ENCODE measurements around the gene ANKRD29.
"Not testable (repeated sequence)": the region's sequence is repeated elsewhere in the genome, so short reads cannot be mapped to it uniquely, and the experiment has no call there.

The ANKRD29 gene

DNA sequence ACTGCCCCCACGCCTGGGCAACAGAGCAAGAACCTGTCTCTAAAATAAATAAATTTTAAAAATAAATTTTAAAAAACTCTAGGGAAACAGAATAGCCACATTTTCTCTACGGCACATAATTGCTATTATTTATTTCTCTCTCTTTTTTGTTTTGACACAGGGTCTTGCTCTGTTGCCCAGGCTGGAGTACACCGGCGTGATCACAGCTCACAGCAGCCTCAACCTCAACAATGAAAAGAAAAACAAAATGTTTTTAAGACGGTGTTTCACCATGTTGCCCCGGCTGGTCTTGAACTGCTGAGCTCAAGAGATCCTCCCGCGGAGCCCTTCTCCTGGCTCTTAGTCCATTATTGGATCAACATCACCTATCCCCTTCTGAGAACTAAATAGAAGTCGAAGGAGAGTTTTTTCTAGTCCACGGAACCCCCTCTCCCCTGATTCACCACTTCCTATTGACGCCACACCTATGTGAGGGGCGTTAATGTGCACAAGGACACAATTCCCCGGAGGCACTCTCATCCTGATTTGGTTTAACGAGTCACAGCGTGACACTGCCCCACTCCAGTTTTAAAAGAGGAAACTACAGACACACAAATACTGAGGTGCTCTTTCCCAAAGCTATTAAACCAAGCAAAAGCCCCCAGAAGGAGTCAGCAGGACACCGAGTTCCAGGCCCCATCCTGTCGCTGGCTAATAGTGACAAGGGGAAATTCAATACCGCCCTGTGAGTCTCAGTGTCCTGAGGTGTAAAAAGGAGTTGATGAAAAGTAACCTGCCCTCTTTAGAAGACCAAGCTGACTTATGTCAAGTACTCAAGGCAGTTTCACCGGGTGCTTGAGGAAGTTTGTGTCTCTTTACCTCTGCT, 77.5 kb downstream of the ANKRD29 start:
- in situ Hi-C loops (cut with HindIII; ENCODE audit: low sequenced_read_pairs), result no loop called here

DNA sequence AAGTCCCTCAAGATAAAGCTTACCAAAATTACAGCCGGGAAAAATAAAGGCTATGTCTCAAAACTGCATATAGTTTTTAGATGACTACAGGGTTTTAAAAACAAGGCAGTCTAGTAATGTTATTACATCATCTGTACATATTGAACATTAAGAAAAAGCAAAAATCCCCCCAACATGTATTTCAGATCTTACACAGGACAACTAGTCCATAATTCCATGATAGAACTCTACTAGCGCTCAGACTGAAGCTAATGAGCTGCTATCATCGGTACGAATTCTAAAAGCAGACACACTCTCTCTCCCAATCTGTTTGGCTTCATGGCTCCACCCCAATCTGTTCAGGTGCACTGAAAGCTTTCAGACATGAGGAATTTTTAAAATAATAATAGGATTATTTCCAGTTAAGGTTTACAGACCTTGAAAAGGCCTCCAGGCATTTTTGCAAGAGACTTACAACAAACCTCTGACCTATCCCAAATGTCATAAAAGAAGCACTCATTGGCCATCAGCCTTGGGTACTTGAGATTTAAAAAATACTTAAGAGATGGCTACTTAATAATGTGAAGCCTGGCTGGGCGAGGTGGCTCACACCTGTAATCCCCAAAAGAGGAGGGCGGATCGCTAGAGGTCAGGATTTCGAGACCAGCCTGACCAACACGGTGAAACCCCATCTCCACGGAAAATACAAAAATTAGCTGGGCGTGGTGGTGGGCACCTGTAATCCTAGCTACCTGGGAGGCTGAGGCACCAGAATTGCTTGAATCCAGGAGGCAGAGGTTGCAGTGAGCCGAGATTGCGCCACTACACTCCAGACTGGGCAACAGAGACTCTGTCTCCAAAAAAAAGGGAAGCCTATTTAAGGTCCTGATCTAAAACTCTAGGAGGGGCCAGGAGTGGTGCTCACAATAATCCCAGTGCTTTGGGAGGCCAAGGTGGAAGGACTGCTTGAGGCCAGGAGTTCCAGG, 78.4 kb downstream of the ANKRD29 start:
- in situ Hi-C loops (cut with HindIII; ENCODE audit: low sequenced_read_pairs), result loop anchor here (5.0 kb wide), 1 partner anchor 52 kb away; no protein-coding TSS in a partner anchor

DNA sequence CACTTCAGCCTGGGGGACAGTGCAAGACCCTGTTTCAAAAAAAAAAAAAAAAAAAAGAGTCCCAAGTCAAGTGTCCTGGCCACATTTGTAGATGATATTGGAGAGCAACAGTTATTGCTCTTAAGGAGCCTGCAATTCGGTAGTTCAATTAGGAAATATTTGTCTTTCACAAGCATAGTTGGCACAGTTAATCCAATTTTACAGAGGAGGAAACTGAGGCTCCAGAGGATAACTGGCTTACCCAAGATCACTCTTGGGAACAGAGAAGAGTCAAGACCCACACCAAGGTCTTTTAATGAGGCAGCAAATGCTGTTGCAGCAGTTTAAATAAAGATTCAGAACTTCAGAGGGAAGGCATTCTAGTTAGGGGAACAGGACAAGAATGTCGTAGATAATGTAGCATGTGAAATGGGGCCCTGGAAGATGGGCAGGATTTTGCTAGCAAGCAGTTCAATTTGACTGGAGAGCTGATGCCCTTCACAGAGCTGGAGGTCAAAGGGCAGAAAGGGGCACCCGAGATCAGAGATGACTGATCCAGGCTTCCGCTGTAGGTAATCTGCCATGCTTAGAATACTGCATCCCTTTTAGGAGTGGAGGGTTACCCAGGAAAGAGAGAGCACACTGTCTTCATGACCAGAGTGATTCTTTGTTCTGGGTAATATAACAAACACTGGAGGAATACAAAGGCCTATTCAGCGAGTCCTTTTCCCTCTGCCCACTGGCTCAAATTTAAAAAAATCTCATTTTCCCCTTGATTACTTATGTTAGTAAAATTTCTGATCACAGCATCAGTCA, 79.4 kb downstream of the ANKRD29 start:
- in situ Hi-C loops (cut with HindIII; ENCODE audit: low sequenced_read_pairs), result loop anchor here (5.0 kb wide), 1 partner anchor 51 kb away; no protein-coding TSS in a partner anchor

DNA sequence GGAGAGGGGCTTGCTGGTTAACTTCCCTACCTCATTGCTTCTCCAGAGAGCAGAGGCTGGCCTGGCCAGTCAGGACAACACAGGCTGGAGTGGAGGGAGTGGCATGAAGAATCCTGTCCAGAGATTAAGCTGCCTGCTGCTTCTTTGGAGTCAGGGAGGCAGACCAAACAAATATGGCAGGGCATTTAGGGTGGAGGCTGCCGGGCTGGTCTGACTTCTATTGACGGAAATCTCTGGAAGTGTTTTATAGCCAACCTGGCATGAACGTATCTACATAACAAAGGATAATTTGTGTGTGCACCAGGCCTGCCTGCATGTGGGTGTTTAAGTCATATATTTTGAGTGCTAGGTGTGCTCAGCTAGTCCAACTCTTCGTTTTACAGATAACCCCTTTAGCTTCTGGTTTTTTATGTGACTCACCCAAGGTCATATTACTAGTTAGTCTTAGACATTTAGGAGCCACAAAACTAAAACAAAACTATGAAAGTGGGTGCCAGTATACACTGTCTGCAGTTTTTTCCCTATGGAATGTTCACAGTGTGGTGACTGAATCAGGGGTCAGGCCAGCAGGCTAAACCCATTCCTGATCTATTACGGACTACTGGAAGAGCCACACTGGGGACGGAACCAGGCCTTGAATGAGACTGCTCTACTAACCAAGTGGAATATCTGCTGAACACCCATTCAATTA, 81.9 kb downstream of the ANKRD29 start:
- in situ Hi-C loops (cut with HindIII; ENCODE audit: low sequenced_read_pairs), result loop anchor here (5.0 kb wide), 1 partner anchor 49 kb away; no protein-coding TSS in a partner anchor

DNA sequence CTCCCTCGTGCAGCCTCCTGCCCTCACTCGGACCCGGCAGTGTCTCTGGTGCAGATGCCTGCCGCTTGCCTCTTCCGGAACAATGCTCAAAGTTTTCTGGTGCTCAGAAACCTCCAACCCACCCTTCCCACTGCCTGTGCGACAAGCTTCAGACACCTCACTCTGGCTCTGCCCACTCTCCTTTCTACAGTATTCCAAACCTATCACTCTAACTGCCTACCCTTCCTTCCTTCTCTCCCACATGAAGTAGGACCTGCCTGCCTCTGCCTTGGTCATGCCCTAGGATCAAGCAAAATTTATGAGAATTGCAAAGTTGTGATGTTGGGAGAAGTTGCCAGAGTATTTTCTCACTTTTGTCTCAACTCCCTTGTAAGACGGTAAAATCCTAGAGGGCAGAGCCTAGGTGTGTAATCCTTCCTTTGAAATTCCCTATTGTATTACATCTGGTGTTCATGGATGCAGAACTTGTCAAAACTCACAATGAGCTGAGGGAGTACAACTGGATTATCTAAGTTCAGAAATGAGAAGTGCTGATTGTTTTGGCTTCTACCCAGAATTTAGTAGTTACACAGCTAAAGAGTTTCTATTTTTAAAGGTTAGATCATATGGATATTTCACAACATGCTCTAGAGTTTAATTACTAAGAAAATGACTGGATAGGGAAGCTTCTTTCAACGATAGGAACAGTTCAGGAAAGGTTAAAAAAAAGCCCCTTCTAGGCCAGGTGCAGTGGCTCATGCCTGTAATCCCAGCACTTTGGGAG, 83.6 kb downstream of the ANKRD29 start:
- in situ Hi-C loops (cut with HindIII; ENCODE audit: low sequenced_read_pairs), result no loop called here

DNA sequence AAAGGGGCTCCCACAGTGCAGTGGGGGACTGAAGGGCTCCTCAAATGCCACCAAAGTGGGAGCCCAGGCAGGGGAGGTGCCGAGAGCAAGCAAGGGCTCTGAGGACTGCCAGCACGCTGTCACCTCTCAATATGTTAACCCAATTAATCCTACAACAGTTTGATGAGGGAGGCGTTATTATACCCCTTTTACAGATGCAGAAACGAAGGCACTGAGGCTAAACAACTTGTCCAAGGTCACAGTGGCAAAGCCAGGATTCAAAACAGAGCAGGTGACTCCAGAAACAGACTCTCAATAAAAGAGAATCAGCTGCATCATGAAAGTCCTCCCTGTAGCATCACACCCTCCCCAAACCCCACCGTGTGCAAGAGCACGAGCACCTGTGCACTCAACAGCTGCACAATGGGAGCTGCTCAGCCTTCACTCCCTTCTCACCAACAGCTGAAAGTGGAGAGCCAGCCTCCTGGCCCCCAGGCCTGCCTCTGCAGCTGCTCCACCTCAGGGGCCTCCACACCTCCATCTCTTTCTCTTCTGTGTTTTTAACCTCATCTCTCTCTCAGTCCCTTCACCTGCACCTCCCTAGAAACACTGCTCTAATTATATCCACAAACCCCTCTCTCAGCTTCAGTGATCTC, 84.5 kb downstream of the ANKRD29 start:
- in situ Hi-C loops (cut with HindIII; ENCODE audit: low sequenced_read_pairs), result no loop called here

DNA sequence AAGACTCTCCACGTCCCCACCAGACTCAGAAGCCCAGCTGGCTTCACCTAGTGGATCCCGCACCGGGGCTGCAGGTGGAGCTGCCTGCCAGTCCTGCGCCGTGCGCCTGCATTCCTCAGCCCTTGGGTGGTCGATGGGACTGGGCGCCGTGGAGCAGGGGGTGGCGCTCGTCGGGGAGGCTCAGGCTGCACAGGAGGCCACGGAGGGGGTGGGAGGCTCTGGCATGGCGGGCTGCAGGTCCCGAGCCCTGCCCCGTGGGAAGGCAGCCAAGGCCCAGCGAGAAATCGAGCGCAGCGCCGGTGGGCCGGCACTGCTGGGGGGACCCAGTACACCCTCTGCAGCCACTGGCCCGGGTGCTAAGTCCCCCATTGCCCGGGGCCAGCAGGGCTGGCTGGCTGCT, 85.2 kb downstream of the ANKRD29 start:
- in situ Hi-C loops (cut with HindIII; ENCODE audit: low sequenced_read_pairs), result not testable (repeated sequence)

DNA sequence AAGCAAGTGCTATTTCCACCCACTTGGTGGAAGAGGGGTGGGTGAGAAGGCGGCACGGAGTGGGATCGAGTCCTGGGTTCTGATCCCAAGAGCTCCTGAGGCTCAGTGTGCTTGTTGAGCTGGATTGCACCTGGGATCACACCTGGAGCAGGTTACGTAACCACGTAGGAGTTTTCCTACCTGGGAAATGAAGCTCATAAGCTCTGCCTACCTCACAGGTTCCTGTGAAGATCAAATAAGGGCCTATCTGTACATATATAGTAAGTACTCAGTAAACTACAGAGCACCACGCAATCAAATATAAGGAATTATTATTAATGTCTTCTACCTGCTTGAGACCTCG, 87.4 kb downstream of the ANKRD29 start:
- in situ Hi-C loops (cut with HindIII; ENCODE audit: low sequenced_read_pairs), result no loop called here

DNA sequence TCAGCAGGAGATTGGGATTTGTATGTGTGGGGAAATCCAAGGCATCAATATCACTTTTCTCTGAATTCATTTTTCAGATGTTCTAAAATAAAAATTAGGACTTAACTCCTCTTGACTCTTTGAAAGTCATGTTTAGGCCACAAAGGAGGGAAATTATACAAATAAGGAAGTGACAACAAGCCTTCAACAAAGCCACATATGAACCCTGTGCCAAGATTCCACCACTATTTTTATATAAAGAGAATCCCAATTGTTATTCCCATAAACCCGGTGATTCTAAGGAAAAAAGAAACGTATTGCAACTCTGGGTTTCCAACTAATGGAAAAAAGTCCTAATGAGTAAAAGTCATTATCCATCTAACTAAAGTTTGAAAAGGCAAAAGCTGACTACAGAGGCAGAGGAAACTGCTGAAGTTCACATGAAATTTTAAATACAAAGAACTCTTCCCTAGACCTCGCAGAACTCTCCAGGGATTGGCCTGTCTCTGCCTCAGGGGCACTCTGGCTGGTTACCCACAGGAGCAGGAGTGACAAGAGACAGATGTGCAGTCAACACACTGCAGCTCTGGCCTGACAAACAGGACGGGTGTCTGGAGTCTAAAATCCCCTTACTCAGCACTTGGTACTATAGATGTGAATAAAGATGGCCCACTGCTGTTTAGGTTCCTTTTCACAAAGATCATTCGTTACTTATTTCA, 88.0 kb downstream of the ANKRD29 start:
- in situ Hi-C loops (cut with HindIII; ENCODE audit: low sequenced_read_pairs), result loop anchor here (5.0 kb wide), 1 partner anchor 102 kb away; no protein-coding TSS in a partner anchor

DNA sequence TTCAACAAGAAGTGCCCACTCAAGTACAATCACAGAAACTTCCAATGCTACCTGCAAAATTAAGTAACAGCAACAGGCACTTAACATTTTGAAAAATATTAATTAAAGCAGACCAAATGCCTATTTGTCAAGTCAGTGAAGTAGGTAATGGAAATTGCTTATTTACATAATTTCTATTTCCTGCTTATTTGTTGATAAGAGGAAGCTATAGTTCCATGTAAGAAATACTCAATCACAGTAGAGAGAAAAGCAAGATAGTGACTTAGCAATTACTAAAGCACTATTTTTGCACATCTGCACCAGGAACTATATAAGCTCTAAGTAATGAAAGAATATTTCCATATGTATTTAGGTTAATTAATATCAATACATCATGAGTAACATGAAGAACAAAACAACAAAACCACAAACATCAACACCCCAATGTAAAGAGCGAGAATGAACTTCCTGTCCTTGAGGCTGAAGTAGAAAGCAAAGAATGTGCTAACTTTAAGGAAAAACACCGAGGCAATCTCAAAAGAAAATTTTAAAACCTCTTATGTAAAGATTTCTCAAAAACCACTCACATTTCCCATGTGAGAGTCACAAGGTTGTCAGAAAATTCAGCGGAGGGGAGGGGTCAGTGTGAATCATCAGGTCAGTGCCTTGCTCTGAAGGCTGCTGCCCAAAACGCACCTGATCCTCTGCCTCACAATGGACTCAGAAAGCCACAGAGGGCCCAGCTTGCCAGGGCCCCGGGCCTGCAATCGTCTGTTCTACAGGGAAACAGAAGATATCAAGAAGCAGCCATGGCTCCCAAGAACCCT, 88.9 kb downstream of the ANKRD29 start:
- in situ Hi-C loops (cut with HindIII; ENCODE audit: low sequenced_read_pairs), result loop anchor here (5.0 kb wide), 1 partner anchor 102 kb away; no protein-coding TSS in a partner anchor

DNA sequence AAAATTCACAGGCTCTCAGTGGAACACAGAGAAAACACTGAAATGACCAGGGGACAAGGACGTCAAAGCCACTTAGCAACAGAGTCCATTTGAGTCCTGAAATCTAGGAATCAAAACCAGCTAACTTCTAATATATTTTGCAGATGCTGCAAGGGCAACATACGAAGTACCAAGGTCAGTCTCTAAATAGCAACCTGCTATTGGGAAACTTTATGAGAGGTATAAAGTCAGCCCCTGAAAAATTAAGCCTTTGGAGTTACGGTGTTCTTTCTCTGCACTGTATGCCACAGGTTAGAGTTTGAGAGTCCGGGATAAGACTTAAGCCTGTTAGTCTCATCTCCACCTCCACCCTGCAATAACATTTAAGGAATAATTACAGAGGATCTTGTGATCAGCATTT, 89.7 kb downstream of the ANKRD29 start:
- in situ Hi-C loops (cut with HindIII; ENCODE audit: low sequenced_read_pairs), result loop anchor here (5.0 kb wide), 1 partner anchor 101 kb away; no protein-coding TSS in a partner anchor

DNA sequence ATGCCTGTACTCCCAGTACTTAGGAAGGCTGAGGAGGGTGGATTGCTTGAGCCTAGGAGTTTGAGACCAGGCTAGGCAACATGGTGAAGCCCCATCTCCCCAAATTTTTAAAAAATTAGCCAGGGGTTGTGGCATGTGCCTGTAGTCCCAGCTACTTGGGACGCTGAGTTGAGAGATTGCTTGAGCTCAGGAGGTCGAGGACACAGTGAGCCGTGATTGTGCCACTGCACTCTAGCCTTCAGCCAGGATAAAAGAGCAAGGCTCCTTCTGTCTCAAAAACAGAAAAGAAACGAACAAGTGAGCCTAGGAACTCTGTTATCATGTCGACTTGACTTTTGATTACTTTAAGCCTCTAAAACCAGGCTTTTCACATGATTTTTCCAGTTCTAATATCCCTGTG, 90.1 kb downstream of the ANKRD29 start:
- in situ Hi-C loops (cut with HindIII; ENCODE audit: low sequenced_read_pairs), result loop anchor here (5.0 kb wide), 1 partner anchor 100 kb away; no protein-coding TSS in a partner anchor

DNA sequence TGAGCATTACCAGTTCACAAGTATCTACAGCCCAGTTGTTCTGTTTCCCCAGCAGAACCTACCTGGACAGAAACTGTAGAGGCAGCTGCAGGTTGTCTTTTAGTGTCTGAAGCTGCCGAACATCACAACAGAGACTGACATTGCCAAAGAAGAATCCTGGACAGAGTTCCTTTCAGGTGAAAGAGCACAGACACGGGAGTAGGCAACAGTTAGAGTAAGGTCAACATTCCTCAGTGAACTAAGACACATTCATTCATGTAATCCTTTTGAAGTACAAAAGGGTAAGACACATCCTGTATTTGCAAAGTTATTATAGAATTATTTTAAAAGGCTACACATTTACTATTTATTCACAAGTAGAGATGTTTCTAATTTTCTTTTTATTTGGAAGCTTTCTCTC, 90.7 kb downstream of the ANKRD29 start:
- in situ Hi-C loops (cut with HindIII; ENCODE audit: low sequenced_read_pairs), result loop anchor here (5.0 kb wide), 1 partner anchor 100 kb away; no protein-coding TSS in a partner anchor

DNA sequence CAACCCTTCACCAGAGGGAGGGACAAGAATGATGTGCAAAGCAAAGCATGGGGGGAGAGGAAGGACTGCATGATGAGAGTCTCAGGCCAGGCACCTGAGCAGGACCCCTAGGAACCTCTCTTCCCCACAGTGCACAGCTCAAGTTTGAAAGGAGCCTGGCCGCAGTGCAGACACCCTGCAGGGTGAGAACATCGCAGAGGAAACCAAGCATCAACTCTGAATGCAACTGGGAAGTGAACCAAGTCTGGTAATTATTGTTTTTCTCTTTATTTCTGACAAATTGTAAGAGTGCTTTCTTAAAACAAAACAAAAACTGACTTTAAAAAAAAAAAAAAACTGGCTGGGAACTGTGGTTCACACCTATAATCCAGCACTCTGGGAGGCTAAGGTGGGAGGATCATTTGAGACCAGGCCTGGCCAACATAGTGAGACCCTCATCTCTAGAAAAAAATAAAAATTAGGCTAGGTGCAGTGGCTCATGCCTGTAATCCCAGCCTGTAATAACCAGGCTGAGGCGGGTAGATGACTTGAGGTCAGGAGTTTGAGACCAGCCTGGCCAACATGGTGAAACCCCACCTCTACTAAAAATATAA, 91.7 kb downstream of the ANKRD29 start:
- in situ Hi-C loops (cut with HindIII; ENCODE audit: low sequenced_read_pairs), result loop anchor here (5.0 kb wide), 1 partner anchor 99 kb away; no protein-coding TSS in a partner anchor

DNA sequence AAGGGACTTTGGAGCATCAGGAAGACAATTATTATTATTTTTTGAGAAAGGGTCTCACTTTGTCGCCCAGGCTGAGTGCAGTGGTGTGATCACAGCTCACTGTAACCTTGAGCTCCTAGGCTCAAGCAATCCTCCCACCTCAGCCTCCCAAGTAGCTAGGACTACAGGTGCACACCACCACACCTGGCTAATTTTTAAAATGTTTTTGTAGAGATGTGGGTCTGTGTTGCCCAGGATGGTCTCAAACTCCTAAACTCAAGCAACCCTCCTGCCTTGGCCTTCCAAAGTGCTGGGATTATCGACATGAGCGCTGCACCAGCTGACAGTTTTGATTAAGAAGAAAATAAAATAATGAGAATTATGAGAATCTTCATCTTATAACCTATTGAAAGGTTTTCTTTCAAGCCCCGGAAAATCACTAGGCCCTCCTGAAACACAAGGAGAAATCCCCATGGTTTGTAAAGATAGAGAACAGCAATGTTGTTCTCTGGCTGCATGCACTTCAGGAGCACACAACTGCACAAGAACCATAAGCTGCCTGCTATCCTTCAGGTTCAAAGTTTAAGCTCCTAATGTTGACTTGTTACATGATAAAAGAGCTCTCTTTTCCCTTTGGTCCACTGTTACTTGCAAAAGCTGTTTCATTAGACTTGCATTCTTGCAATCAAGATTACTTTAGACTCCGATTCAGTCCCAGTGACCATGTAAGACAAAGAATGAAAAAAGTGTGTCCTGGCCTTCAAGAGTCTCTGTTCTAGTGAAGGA, 93.2 kb downstream of the ANKRD29 start:
- in situ Hi-C loops (cut with HindIII; ENCODE audit: low sequenced_read_pairs), result loop anchor here (5.0 kb wide), 1 partner anchor 97 kb away; no protein-coding TSS in a partner anchor
